ENCODE data around the gene CMTR2.

DNA sequence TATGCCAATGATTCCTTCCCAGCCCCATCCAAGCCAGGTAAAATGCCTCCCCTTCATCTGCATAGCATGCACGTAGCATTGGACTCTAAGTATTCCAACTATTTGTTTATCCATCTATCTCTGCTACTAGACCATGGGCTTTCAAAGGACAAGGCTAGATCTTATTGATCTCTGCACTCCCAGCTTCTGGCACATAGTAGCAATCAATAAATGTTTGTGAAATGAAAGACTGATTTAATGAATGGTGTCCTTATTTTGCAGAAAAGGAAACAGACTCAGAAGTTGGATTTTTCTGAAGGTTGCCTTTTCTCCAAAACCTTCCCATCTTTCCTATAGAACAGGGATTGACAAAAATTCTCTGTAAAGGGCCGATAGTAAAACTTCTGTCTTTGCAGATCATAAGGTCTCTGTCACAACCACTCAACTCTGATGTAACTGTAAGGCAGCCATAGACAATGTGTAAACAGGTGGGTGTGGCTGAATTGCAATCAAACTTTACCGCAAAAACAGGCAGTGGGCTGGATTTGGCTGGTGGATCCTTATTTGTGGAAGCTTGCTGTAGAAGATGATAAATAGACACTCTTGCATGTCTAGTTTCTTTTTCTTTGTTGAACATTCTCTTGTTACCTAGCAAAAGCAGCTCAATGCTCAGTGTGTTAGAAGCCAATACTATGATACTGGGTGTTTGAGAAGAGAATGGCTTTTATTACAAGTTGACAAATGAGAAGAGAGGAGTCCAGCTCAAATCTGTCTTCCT lies 7.6 kb upstream of the CMTR2 start:
- TF ChIP-seq TEAD4 (CRISPR knock-in tag; IDR thresholded peaks at IDR 0.05): no peak
- TF ChIP-seq NR2C2 (CRISPR knock-in tag; IDR thresholded peaks at IDR 0.05): no peak
- no peak for TF ChIP-seq CTCF (IDR thresholded peaks at IDR 0.05)
- TF ChIP-seq CBFB (CRISPR knock-in tag; IDR thresholded peaks at IDR 0.05; ENCODE audit: low read depth): no peak
- TF ChIP-seq USF2 (CRISPR knock-in tag; IDR thresholded peaks at IDR 0.05): no peak

Data from WTC11 (cell line).